GM23338 (cell line): Measurements from ENCODE around the gene ABCC1. TPM values are rescaled to one million over a fixed set of nuclear protein-coding genes. Genes with fewer than 3 reads are reported as not detected.

Source experiments
- ATAC-seq: fragments of 200-7000 bp; cut with Tn5 transposase; 3 replicates; pipeline ENCODE4 v1.9.1; 2020
- DNase-seq: peaks from one replicate; pipeline ENCODE4 v3.0.0-alpha.2; 2015; ENCODE audit warnings: low spot score
- H2AFZ ChIP-seq: fragments of 200-600 bp; sonication (generic); 2 replicates; pipeline ENCODE4 v1.8.0; 2016; ENCODE audit warnings: antibody characterized with exemption, mild to moderate bottlenecking, moderate library complexity
- H3F3A ChIP-seq: fragments of 200-600 bp; sonication (generic); replicated peaks from 2 replicates; pipeline ENCODE4 v1.8.0; 2017; ENCODE audit warnings: antibody characterized with exemption, mixed run types, low read depth
- H3K27ac ChIP-seq: fragments of 200-600 bp; sonication (generic); 2 replicates; pipeline ENCODE4 v1.6.1; 2016; ENCODE audit warnings: low read depth
- H3K27me3 ChIP-seq: fragments of 200-600 bp; sonication (generic); 2 replicates; pipeline ENCODE4 v1.8.0; 2016; ENCODE audit warnings: mild to moderate bottlenecking, mixed run types, moderate library complexity; ENCODE audit not compliant: insufficient read depth
- H3K36me3 ChIP-seq: fragments of 200-600 bp; sonication (generic); 2 replicates; pipeline ENCODE4 v1.8.0; 2016; ENCODE audit warnings: mild to moderate bottlenecking; ENCODE audit not compliant: insufficient read depth
- H3K4me1 ChIP-seq: fragments of 200-600 bp; sonication (generic); 2 replicates; pipeline ENCODE4 v1.8.0; 2016; ENCODE audit warnings: mild to moderate bottlenecking, moderate library complexity; ENCODE audit not compliant: insufficient read depth
- H3K4me2 ChIP-seq: fragments of 200-600 bp; sonication (generic); 2 replicates; pipeline ENCODE4 v1.7.1; 2017; ENCODE audit warnings: mixed run types
- H3K4me3 ChIP-seq: fragments of 200-600 bp; sonication (generic); 2 replicates; pipeline ENCODE4 v1.6.1; 2016; ENCODE audit warnings: mixed run types
- H3K79me2 ChIP-seq: fragments of 200-600 bp; sonication (generic); replicated peaks from 2 replicates; pipeline ENCODE4 v1.8.0; 2017; ENCODE audit warnings: mild to moderate bottlenecking; ENCODE audit not compliant: insufficient read depth
- H3K9me2 ChIP-seq: fragments of 200-600 bp; sonication (generic); 2 replicates; pipeline ENCODE4 v1.8.0; 2017; ENCODE audit not compliant: insufficient read depth
- H4K20me1 ChIP-seq: fragments of 200-600 bp; sonication (generic); replicated peaks from 2 replicates; pipeline ENCODE4 v1.8.0; 2017; ENCODE audit warnings: mild to moderate bottlenecking; ENCODE audit not compliant: insufficient read depth
- H3K27ac Mint-ChIP-seq: 2 replicates; pipeline ENCODE4 v1.8.0; 2020; ENCODE audit warnings: inconsistent platforms, mild to moderate bottlenecking, moderate library complexity, mixed read lengths
- H3K27me3 Mint-ChIP-seq: 3 replicates; pipeline ENCODE4 v1.8.0; 2022; ENCODE audit warnings: low read depth, mild to moderate bottlenecking, moderate library complexity, mixed read lengths, inconsistent platforms; ENCODE audit not compliant: insufficient read depth, poor library complexity
- H3K36me3 Mint-ChIP-seq: 3 replicates; pipeline ENCODE4 v1.8.0; 2021; ENCODE audit warnings: low read depth, mild to moderate bottlenecking, inconsistent platforms, moderate library complexity, mixed read lengths
- H3K4me1 Mint-ChIP-seq: 3 replicates; pipeline ENCODE4 v1.8.0; 2020; ENCODE audit warnings: mild to moderate bottlenecking, inconsistent platforms, mixed read lengths
- H3K4me3 Mint-ChIP-seq: 3 replicates; pipeline ENCODE4 v1.8.0; 2021; ENCODE audit warnings: moderate library complexity, mild to moderate bottlenecking, inconsistent platforms, mixed read lengths
- H3K9me3 Mint-ChIP-seq: 3 replicates; pipeline ENCODE4 v1.8.0; 2020; ENCODE audit warnings: moderate library complexity, mild to moderate bottlenecking, inconsistent platforms, mixed read lengths
- CREB1 ChIP-seq: fragments of 250-450 bp; sonication (Bioruptor Pico); IDR thresholded peaks from 2 replicates; pipeline ENCODE4 v1.5.0; 2020; ENCODE audit warnings: low read depth, mild to moderate bottlenecking, moderate library complexity
- EZH2 ChIP-seq: fragments of 200-600 bp; sonication (generic); IDR thresholded peaks from one replicate; pipeline ENCODE4 v1.8.0; 2017; ENCODE audit warnings: antibody characterized with exemption, mild to moderate bottlenecking, low read depth; ENCODE audit not compliant: unreplicated experiment
- POLR2AphosphoS5 ChIP-seq: IDR thresholded peaks from 2 replicates; pipeline ENCODE4 v1.6.1; 2016; ENCODE audit warnings: antibody characterized with exemption, low read depth
- long read RNA-seq: library from polyadenylated mRNA; unstranded; transcript quantifications from one replicate; pipeline ENCODE4 v2.0.0, GENCODE V29; 2020; ENCODE audit not compliant: unreplicated experiment
- polyA plus RNA-seq: library from polyadenylated mRNA; unstranded; fragments of >200 nt; fragmentation: Nextera tagmentation; extraction: Ambion mirVana; gene quantifications from 2 replicates; pipeline ENCODE4 v1.2.1, GENCODE V29; 2016
- total RNA-seq: library from RNA; depleted of rRNA; stranded (reverse); fragments of >200 nt; shearing (Covaris generic); gene quantifications from 2 replicates; pipeline ENCODE4 v1.2.3, GENCODE V29; 2014; rRNA removed
- TF ChIP-seq, protein P1 (sequence below), 2 experiments: fragments of 200-600 bp in 1 of 2; sonication (generic) in 1 of 2; conservative IDR thresholded peaks; 2 replicates each; pipeline versions ENCODE4 v1.5.1 to v1.6.1; 2016 to 2017; ENCODE audit warnings: antibody characterized with exemption in 2 of 2, low read depth in 2 of 2, mild to moderate bottlenecking in 2 of 2, moderate library complexity in 1 of 2

The ABCC1 gene
- total RNA-seq (46.6 and 48.2 TPM in 2 replicates), polyA plus RNA-seq (11.0 and 12.6 TPM in 2 replicates)
- long read RNA-seq, full-length matches to known transcripts: 1 of 7 reads
- long read RNA-seq, partial matches to known transcripts: 5 of 7 reads
- long read RNA-seq, other reads (novel, unspliced or antisense): 1 of 7 reads

DNA sequence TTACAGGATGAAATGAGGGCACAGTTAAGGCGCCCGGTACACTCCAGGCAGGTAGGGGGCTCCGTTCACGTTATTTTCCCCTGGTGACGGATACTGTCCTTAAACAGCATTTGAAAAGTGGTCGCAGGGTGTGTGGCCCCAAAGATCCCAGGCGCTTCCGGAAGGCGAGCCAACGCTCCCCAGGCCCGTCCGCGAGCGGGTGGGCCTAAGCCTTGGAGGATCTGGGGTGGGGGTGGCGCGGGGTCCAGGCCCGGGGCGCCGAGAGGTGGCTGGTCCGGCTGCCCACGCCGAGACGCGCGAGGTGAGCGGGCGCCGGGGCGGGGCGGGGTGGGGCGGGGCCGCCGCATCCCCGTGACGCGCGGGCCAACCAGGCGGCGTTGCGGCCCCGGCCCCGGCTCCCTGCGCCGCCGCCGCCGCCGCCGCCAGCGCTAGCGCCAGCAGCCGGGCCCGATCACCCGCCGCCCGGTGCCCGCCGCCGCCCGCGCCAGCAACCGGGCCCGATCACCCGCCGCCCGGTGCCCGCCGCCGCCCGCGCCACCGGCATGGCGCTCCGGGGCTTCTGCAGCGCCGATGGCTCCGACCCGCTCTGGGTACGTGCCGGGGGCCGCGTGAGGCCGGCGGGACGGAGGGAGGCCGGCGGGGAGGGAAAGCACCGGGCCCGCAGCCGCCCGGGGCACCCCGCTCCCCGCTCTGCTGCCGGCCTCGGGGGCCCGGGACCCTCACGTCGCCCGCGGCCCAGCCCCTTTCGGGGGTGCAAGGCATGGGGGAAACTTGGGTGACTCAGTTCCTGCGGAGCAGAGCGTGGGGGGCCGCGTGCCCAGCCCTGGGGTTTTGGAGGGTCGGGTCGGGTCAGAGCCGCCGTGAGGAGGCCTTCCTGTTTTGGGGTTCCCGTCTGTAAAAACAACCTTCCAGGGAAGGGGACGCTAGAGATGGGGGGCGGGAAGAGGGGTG, at the start of gene ABCC1:
Gene ABCC1 (plus strand): TSS at position 407 of the 951 bp plus-strand sequence. CDS start 136 bp downstream, at position 543.
- Histone ChIP-seq H3K4me1 (peaks cover 19% of the 10 kb centered on the region; the same call in 1 of the 2 replicates), H3K4me3 (peak within 1 kb of the TSS; percentile 81), H4K20me1 (peaks cover 20% of the 10 kb centered on the region), H3K36me3 (no peaks in the 10 kb centered on the region), H3K4me2 (peak within 1 kb of the TSS; percentile 90), H3K9me2 (no peaks in the 10 kb centered on the region), H2AFZ (peak within 1 kb of the TSS; percentile 86), H3K27ac (peak within 1 kb of the TSS; percentile 34; the same call in 1 of the 2 replicates), H3F3A (0 out of 2 replicates have a peak, but pooled peaks cover 3% of the 10 kb centered on the region), H3K27me3 (no peaks in the 10 kb centered on the region), H3K79me2 (peaks cover 48% of the 10 kb centered on the region)
- H3K27me3 Mint-ChIP-seq: peaks cover 9% of the 10 kb centered on the region
- no peaks in the 10 kb centered on the region for H3K9me3 Mint-ChIP-seq
- H3K4me1 Mint-ChIP-seq: peaks cover 20% of the 10 kb centered on the region
- TF ChIP-seq, protein P1, sequence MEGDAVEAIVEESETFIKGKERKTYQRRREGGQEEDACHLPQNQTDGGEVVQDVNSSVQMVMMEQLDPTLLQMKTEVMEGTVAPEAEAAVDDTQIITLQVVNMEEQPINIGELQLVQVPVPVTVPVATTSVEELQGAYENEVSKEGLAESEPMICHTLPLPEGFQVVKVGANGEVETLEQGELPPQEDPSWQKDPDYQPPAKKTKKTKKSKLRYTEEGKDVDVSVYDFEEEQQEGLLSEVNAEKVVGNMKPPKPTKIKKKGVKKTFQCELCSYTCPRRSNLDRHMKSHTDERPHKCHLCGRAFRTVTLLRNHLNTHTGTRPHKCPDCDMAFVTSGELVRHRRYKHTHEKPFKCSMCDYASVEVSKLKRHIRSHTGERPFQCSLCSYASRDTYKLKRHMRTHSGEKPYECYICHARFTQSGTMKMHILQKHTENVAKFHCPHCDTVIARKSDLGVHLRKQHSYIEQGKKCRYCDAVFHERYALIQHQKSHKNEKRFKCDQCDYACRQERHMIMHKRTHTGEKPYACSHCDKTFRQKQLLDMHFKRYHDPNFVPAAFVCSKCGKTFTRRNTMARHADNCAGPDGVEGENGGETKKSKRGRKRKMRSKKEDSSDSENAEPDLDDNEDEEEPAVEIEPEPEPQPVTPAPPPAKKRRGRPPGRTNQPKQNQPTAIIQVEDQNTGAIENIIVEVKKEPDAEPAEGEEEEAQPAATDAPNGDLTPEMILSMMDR (conservative IDR thresholded peaks at IDR 0.05; ENCODE audit: low read depth in 2 of 2): peak in 1 of 2 experiments; percentile 39; a peak in 2 of 4 replicates
- TF ChIP-seq POLR2AphosphoS5 (peak; percentile 54; the same call in 1 of the 2 replicates), CREB1 (CRISPR knock-in tag) (no peak)
- H3K27ac Mint-ChIP-seq: peak within 1 kb of the TSS; percentile 92
- DNase-seq (peak; percentile 69), ATAC-seq (peak; percentile 64)
- H3K4me3 Mint-ChIP-seq: peak within 1 kb of the TSS; percentile 94
- peaks cover 6% of the 10 kb centered on the region; the same call in 1 of the 3 replicates for H3K36me3 Mint-ChIP-seq

DNA sequence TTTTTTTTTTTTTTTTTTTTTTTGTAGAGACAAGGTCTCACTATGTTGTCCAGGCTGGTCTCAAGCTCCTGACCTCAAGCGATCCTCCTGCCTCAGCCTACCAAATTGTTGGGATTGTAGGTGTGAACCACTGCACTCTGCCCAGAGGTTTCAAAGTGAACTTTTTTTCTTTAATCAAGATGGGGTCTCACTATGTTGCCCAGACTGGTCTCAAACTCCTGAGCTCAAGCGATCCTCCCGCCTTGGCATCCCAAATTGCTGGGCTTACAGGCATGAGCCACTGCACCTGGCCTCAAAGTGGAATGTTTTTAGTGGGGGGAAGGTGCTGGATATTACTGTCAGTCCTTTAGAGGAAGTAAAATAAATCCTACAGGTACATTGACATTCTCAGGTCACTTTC, 49.1 kb upstream of the ABCC1 start:
- Mint-ChIP-seq H3K27me3 (peaks cover 6% of the 10 kb centered on the region), H3K9me3 (peaks cover 4% of the 10 kb centered on the region; the same call in 2 of the 3 replicates), H3K4me1 (peaks cover 3% of the 10 kb centered on the region; the same call in 1 of the 3 replicates), H3K27ac (no peak overlapping the region), H3K36me3 (0 out of 3 replicates have a peak, but pooled peaks cover 3% of the 10 kb centered on the region), H3K4me3 (no peak overlapping the region)
- H3K79me2 ChIP-seq: no peaks in the 10 kb centered on the region
- no peaks in the 10 kb centered on the region for H3K4me1 ChIP-seq
- H3K4me3 ChIP-seq: no peak overlapping the region
- no peaks in the 10 kb centered on the region for H3F3A ChIP-seq
- DNase-seq (no peak), ATAC-seq (no peak)
- no peaks in the 10 kb centered on the region for H3K9me2 ChIP-seq
- no peaks in the 10 kb centered on the region for H3K36me3 ChIP-seq
- no peaks in the 10 kb centered on the region for H3K27me3 ChIP-seq
- H4K20me1 ChIP-seq: no peaks in the 10 kb centered on the region
- H3K27ac ChIP-seq: no peak overlapping the region
- H3K4me2 ChIP-seq: no peak overlapping the region
- H2AFZ ChIP-seq: no peak overlapping the region
- TF ChIP-seq, protein P1 (conservative IDR thresholded peaks at IDR 0.05; ENCODE audit: low read depth in 2 of 2): no peak
- no peak for TF ChIP-seq EZH2
